GM12873 (cell line): ENCODE measurements around the gene PRR19.

Experiments used
- CTCF ChIP-seq: IDR thresholded peaks from 2 replicates; pipeline ENCODE4 v1.5.1; 2012; ENCODE audit warnings: low read depth, mild to moderate bottlenecking, moderate library complexity, low read length, control low read depth; ENCODE audit not compliant: insufficient read depth; ENCODE audit errors: missing control alignments

Gene PRR19

DNA sequence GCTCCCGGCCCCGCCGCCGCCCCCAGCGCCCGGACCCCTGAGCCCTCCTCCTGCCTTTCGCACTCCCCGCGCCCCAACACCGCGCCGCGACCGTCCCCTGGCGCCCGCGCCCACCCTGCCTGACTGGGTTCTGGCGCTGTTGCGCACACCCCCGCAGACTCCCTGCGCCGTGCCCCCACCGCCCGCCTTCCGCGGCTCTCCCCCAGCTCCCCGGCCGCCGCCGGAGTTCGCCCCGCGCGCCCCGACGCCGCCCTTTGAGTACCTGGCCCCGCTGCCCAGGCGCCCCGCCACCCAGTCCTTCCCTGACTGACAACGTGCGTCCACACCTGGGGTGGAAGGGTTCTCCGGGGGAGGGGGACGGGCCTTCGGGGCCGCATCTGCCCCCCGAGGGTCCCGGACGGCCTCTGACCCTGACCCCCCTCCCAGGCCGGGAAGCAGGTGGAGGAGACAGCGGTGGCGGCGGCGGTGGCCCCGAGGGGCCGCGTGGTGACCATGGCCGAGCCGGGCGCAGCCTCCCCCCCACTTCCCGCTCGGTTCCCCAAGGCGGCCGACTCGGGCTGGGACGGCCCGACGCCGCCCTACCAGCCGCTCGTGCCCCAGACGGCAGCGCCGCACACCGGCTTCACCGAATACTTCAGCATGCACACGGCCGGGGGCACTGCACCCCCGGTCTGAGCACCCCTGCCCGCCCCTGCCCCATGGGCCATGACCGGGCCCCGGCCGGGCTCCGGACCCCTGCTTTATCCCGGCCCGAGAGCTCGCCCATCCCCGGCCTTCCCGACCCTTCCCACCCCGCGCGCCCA, 22.1 kb downstream of the PRR19 start:
- TF ChIP-seq CTCF: no peak

DNA sequence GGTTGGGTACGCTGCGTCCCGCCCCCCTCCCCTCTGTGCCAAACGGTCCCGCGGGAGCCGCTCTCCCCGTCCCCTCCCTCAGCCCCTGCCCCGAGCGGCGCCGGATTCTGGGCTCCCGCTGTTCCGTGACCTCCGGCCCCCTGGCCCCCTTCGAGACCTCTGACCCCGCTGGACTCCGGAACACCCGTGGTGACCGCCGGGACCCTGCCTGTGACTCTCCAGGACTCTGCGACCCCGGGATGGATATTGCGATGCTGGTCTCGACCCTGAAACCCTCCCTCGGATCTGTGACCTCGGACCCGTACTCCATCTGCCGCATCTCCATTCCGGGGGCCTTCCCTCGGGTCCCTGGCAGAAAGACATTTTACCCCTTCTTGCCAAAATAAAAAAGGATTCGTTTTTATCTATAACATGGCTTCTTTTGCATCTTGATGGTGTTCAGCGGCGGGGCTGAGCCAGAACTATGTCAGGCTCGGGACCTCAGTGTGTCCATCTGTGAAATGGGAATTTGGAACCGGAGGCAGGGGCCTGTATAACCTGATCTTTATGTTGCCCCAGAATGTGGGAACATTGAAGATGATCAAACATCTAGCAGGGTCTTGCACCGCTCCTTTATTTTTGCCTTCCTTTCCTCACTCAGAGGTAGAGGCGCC, 22.8 kb downstream of the PRR19 start:
- no peak for TF ChIP-seq CTCF

DNA sequence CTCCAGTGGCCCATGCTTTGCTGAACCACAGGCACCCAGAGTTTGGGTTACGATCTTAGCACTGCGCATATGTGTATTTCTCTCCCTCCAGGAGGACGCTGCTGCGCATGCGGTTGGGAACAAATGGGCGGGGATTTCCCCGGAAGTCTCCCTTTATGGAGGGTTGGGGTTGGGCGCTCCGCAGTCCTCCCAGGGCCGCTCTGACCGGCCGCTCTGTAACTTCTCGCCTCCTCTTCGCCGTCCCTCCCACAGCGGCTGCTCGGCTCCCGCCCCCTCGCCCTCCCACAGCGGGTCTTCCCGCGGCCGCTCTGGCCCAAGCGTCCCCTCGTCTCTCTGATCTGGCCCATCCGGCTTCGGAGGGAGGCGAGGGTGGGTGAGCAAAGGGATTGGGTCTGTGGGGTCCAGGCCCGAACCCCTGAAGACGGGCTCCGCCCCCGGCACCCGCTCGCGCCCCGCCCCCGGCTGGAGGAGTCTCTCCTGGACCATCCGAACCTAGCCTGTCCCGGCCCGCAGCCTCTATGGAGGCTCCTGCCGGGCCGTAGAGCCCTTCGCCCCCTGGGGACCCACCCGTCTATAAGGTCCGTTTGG, 23.5 kb downstream of the PRR19 start, which contains the start of gene MEGF8:
MEGF8 (plus strand) TSS at position 328 of the 588 bp plus-strand sequence. CDS start 609 bp downstream, outside the sequence.
- peak; percentile 93 for TF ChIP-seq CTCF

DNA sequence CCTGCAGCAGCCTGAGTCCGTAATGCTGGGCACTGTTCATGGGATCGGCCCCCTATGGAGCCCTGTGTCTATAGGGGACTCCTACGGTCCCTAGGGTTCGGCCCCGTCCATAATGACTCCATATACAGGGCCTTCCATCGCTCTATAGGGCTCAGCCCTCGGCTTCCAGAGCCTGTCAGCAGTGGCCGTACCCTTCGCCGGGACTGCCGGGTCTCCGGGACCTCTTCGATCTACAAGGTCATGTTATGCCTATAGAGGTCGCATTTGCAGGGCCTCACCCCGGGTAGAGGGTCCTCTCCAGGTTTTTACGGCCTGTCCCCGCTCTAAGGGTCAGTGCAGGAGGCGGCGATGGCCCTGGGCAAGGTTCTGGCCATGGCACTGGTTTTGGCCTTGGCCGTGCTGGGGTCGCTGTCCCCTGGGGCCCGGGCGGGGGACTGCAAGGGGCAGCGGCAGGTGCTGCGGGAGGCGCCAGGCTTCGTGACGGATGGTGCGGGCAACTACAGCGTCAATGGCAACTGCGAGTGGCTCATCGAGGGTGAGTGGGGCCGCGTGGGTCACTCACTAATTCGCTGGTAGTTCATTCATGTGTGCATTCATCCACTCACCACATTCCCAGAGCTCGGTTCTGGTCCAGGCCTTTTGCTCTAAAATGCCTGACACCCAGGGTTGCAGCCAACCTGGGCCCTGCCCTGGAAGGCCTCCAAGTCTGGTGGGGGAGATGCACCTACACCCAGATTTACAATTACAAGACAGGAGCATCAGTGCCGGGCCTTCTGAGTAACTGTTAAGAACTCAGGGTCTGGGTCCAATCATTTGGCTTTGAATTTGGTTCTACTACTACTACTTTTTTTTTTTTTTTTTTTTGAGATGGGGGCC, 24.2 kb downstream of the PRR19 start:
- TF ChIP-seq CTCF: peak; percentile 38

GRCh38 chr19:42326969-42327368, 25.0 kb downstream of the PRR19 start:
- no peak for TF ChIP-seq CTCF

DNA sequence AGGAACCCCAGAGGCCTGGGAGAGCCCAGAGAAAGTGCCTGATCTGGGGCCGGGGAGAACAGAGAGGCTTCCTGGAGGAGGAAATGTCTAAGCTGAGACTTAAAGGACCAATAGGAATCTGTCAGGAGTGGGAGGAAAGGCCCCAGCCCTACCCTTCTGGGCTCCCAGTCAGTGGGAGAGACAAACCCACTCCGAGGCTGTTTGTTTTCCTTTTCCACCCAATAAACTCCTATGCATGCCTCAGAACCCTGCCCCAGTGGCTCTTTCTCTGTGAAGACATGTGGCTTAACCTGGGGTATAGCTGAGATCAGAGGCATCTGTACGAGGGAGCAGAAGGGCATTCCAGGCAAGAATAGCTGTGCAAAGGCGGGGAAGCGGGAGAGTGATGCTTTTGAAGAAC, 25.4 kb downstream of the PRR19 start:
- no peak for TF ChIP-seq CTCF
